HG02571 (cell line): ENCODE results near the gene ONECUT3.

Experiments
- ATAC-seq: cut with Tn5 transposase; IDR thresholded peaks from one replicate; pipeline ENCODE4 v1.9.1; 2021; ENCODE audit warnings: mild to moderate bottlenecking, moderate library complexity; ENCODE audit not compliant: unreplicated experiment

The ONECUT3 gene

GRCh38 chr19:1828279-1829238 is 75.3 kb downstream of the ONECUT3 start:
- no peak for ATAC-seq

GRCh38 chr19:1829958-1830357 is 76.7 kb downstream of the ONECUT3 start:
- ATAC-seq: no peak

DNA sequence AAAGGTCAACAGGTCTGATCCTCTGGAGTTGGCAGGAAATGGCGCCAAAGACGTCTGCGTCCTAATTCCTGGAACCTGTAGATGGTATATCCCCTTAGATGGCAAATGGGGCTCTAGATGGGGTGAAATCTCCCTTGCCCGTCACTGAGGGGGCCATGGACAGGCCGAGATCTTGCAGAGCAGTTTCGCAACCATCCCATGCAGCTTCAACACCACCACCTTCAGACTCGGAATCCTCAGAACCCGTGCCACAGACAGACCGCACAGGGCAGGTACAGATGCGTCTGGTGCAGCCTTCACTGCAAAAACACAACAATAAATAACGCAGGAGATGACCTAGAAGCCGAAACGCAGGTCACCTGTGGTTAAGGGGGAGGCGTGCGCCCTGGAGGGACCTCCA is 77.3 kb downstream of the ONECUT3 start:
- ATAC-seq: no peak
